Gastrocnemius medialis (tissue), 4 donors: ENCODE measurements around the gene PHF1. TPM values are rescaled to one million over a fixed set of nuclear protein-coding genes. Genes with fewer than 3 reads are reported as not detected.

ENCODE experiments used
- ATAC-seq, 2 donors: fragments of 150-250 bp; one replicate each; pipeline ENCODE4 v1.9.1; 2016
- DNase-seq, 2 donors: peaks; one replicate each; pipeline ENCODE4 v3.0.0-alpha.2; 2019
- H3K27ac ChIP-seq, 4 donors: fragments of 200-600 bp; sonication (generic); 1 replicate in 1 of 4; 2 replicates in 3 of 4; pipeline ENCODE4 v1.5.1; 2016 to 2018; ENCODE audit warnings: mild to moderate bottlenecking in 2 of 4, moderate library complexity in 1 of 4
- H3K27me3 ChIP-seq, 3 donors: fragments of 200-600 bp; sonication (generic) in 2 of 3; 1 replicate in 1 of 3; 2 replicates in 2 of 3; pipeline versions ENCODE4 v1.5.1 to v1.6.0; 2016 to 2019; ENCODE audit warnings: mild to moderate bottlenecking in 1 of 3, moderate library complexity in 1 of 3
- H3K36me3 ChIP-seq, 2 donors: fragments of 200-600 bp; sonication (generic) in 1 of 2; one replicate each; pipeline ENCODE4 v1.5.1; 2017 to 2018
- H3K4me1 ChIP-seq, 2 donors: fragments of 200-600 bp; sonication (generic) in 1 of 2; one replicate each; pipeline ENCODE4 v1.5.1; 2016 to 2017; ENCODE audit warnings: mild to moderate bottlenecking in 2 of 2
- H3K4me3 ChIP-seq, 4 donors: fragments of 200-600 bp; sonication (generic) in 3 of 4; 1 replicate in 1 of 4; 2 replicates in 3 of 4; pipeline ENCODE4 v1.5.1; 2016 to 2019; ENCODE audit warnings: mild to moderate bottlenecking in 2 of 4
- H3K9me3 ChIP-seq, 3 donors: fragments of 200-600 bp; sonication (generic) in 2 of 3; 1 replicate in 1 of 3; 2 replicates in 2 of 3; pipeline ENCODE4 v1.5.1; 2016 to 2019
- CTCF ChIP-seq, 5 experiments: fragments of 450-650 bp in 3 of 5; fragments of 200-600 bp in 2 of 5; sonication (generic) in 2 of 5; IDR thresholded peaks in 4 of 5; conservative IDR thresholded peaks in 1 of 5; 1 replicate in 4 of 5; 2 replicates in 1 of 5; pipeline ENCODE4 v1.5.1; 2016 to 2019; ENCODE audit warnings: antibody characterized with exemption in 5 of 5, mild to moderate bottlenecking in 3 of 5, moderate library complexity in 3 of 5
- POLR2A ChIP-seq, 2 donors: fragments of 450-650 bp; IDR thresholded peaks; one replicate each; pipeline ENCODE4 v1.6.1; 2017; ENCODE audit warnings: antibody characterized with exemption in 2 of 2, mild to moderate bottlenecking in 2 of 2, moderate library complexity in 2 of 2
- in situ Hi-C, 4 donors: fragments of 200-750 bp; cut with MboI; loops; one replicate each; pipeline versions ENCODE4 v1.15.0 to v1.8.0; 2017; ENCODE audit warnings: low sequenced_read_pairs in 4 of 4
- intact Hi-C: fragments of 100-400 bp; cut with DNase I; formaldehyde crosslinking; loops from one replicate; pipeline ENCODE4 v1.15.1; 2023; ENCODE audit warnings: low total_unique reads
- total RNA-seq, 4 donors: library from RNA; depleted of rRNA; stranded (reverse); fragments of >200 nt; gene quantifications; one replicate each; pipeline versions ENCODE4 v1.1.0 to v1.2.3, GENCODE V29; 2016

PHF1 gene
- total RNA-seq, 4 donors from 2014 or later, result 53.5 to 65.8 (median 62.9) TPM

DNA sequence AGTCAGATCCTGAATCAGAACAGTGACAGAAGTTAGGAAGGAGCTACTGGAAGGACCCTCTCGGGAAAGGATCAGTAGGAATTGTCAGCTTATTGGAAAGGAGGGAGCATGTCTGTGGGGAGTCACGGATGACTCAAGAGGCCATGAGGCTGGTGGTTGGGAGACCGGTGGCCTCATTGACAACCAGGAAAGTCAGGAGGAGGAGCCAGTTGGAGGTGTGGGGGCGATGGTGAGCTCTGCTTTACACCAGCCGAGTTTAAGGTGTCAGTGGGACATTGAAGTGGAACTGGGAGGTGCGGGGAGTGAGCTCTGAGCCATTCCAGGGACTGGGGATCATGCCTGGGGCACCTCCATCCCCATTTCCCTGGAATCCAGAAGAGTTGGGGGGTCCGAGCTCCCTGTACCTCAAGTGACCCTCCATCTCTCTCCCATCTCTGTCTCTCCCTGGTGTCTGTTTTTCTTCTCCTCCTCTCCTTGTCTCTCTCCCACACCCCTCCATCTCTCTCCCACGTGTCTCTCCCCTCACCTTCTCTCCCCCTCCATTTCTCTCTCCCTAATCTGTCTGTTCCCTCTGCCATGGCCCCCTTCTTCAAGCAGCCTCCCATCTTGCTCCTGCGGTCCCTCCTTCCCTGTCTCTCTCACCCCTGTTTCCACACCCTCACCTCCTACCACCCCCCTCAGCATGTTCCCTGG, 29.3 kb downstream of the PHF1 start:
- in situ Hi-C loops, result loop anchor here in 1 of 4 donors (10.0 kb wide), 1 partner anchor 55 kb away; no protein-coding TSS in a partner anchor
- no peak for TF ChIP-seq CTCF (IDR thresholded peaks at IDR 0.05 in 4 of 5, conservative IDR thresholded peaks at IDR 0.05 in 1 of 5)
- no peak for TF ChIP-seq POLR2A (IDR thresholded peaks at IDR 0.05)
- Histone ChIP-seq H3K4me3 (no peak overlapping the region), H3K36me3 (peaks cover 0 to 8% of the 10 kb centered on the region in 2 donors), H3K27ac (no peak overlapping the region), H3K4me1 (no peaks in the 10 kb centered on the region), H3K27me3 (no peaks in the 10 kb centered on the region), H3K9me3 (no peaks in the 10 kb centered on the region)
- no peak for ATAC-seq
- no peak for DNase-seq
- intact Hi-C loops, result no loop called here

DNA sequence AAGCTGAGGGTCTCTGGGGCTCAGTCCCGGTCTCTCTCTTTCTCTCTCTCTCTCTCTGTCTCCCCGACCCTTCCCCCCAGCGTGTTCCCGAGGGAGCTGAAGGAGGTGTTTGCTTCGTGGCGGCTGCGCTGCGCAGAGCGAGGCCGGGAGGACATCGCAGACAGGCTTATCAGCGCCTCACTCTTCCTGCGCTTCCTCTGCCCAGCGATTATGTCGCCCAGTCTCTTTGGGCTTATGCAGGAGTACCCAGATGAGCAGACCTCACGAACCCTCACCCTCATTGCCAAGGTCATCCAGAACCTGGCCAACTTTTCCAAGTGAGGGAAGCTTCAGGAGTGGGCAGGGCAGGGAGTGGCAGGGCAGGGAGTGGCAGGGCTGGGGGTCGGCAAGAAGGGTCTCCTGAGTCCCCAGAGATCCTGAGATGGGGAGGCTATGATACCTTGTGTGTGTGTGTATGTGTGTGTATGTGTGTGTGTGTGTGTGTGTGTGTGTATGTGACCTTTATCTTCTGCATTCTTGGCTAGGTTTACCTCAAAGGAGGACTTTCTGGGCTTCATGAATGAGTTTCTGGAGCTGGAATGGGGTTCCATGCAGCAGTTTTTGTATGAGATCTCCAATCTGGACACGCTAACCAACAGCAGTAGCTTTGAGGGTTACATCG, 30.0 kb downstream of the PHF1 start:
- ATAC-seq, result no peak
- peaks cover 0 to 8% of the 10 kb centered on the region in 2 donors for H3K36me3 ChIP-seq

GRCh38 chr6:33441457-33441856, 30.6 kb downstream of the PHF1 start:
- ATAC-seq (no peak), DNase-seq (no peak)
- Histone ChIP-seq H3K4me3 (no peak overlapping the region), H3K27ac (no peak overlapping the region), H3K9me3 (no peaks in the 10 kb centered on the region), H3K27me3 (no peaks in the 10 kb centered on the region), H3K36me3 (peaks cover 0 to 7% of the 10 kb centered on the region in 2 donors), H3K4me1 (no peaks in the 10 kb centered on the region)
- in situ Hi-C loops, result loop anchor here in 1 of 4 donors (10.0 kb wide), 1 partner anchor 57 kb away; no protein-coding TSS in a partner anchor
- intact Hi-C loops, result no loop called here
- TF ChIP-seq CTCF (IDR thresholded peaks at IDR 0.05 in 4 of 5, conservative IDR thresholded peaks at IDR 0.05 in 1 of 5), result no peak
- TF ChIP-seq POLR2A (IDR thresholded peaks at IDR 0.05), result no peak

More for the DNA sequence above, 30.0 kb downstream of the PHF1 start:
- in situ Hi-C loops (loop anchor here in 1 of 4 donors (10.0 kb wide), 1 partner anchor 56 kb away; no protein-coding TSS in a partner anchor), intact Hi-C loops (no loop called here)
- Histone ChIP-seq H3K27me3 (no peaks in the 10 kb centered on the region), H3K9me3 (no peaks in the 10 kb centered on the region), H3K27ac (no peak overlapping the region), H3K4me3 (no peak overlapping the region), H3K4me1 (no peaks in the 10 kb centered on the region)
- DNase-seq, result no peak
- TF ChIP-seq CTCF (IDR thresholded peaks at IDR 0.05 in 4 of 5, conservative IDR thresholded peaks at IDR 0.05 in 1 of 5) (no peak), POLR2A (IDR thresholded peaks at IDR 0.05) (no peak)

DNA sequence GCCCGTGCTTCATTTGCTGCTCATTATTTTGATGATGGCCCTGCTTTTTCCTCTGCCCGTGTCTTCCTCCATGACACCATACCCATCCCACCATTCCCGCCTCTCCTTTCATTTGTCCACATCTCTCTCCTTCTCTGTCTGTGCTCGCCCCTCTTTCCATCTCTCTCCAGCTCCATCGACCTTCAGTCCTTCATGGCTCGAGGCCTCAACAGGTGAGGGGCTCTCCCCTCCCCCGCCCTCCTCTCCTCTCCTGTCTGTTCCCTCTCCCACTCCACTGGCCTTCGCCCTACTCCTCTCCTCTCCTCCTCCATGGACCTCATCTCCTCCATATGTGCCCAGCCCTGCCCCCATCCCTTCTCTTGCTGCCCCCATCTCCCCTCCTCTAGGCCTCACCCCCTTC, 31.5 kb downstream of the PHF1 start:
- in situ Hi-C loops (loop anchor here in 1 of 4 donors (10.0 kb wide), 1 partner anchor 57 kb away; no protein-coding TSS in a partner anchor), intact Hi-C loops (no loop called here)
- Histone ChIP-seq H3K9me3 (no peaks in the 10 kb centered on the region), H3K4me1 (no peaks in the 10 kb centered on the region), H3K4me3 (no peak overlapping the region), H3K36me3 (no peaks in the 10 kb centered on the region), H3K27me3 (no peaks in the 10 kb centered on the region), H3K27ac (no peak overlapping the region)
- TF ChIP-seq POLR2A (IDR thresholded peaks at IDR 0.05) (no peak), CTCF (IDR thresholded peaks at IDR 0.05 in 4 of 5, conservative IDR thresholded peaks at IDR 0.05 in 1 of 5) (no peak)
- no peak for DNase-seq
- no peak for ATAC-seq
